ENCODE measurements around the gene MEIS2.
"Not testable (repeated sequence)": the region's sequence is repeated elsewhere in the genome, so short reads cannot be mapped to it uniquely, and the experiment has no call there.

Gene MEIS2

GRCh38 chr15:36994790-36995189 lies 105.6 kb downstream of the MEIS2 start:
- no peak for DNase-seq
- H3K27me3 Mint-ChIP-seq: no peaks in the 10 kb centered on the region
- no peaks in the 10 kb centered on the region for H3K4me1 Mint-ChIP-seq
- no peaks in the 10 kb centered on the region for H3K36me3 Mint-ChIP-seq
- H3K27ac Mint-ChIP-seq: no peak overlapping the region
- H3K4me3 Mint-ChIP-seq: no peak overlapping the region
- ATAC-seq (replicated peaks): no peak
- H3K9me3 Mint-ChIP-seq: peaks cover 0 to 3% of the 10 kb centered on the region in 2 donors

- no peaks in the 10 kb centered on the region for H3K36me3 Mint-ChIP-seq
- no peak overlapping the region for H3K4me3 Mint-ChIP-seq
- no peaks in the 10 kb centered on the region for H3K4me1 Mint-ChIP-seq
- no peak overlapping the region for H3K27ac Mint-ChIP-seq
- H3K27me3 Mint-ChIP-seq: no peaks in the 10 kb centered on the region
- no peaks in the 10 kb centered on the region for H3K9me3 Mint-ChIP-seq
- DNase-seq (no peak), ATAC-seq (replicated peaks) (no peak)
These were observed 107.9 kb downstream of the MEIS2 start for GRCh38 chr15:36992454-36992853.

GRCh38 chr15:36988947-36989346 lies 111.4 kb downstream of the MEIS2 start:
- Mint-ChIP-seq H3K27ac (no peak overlapping the region), H3K36me3 (no peaks in the 10 kb centered on the region), H3K9me3 (peaks cover 8 to 15% of the 10 kb centered on the region in 2 donors), H3K27me3 (no peaks in the 10 kb centered on the region), H3K4me1 (no peaks in the 10 kb centered on the region), H3K4me3 (no peak overlapping the region)
- ATAC-seq (replicated peaks) (no peak), DNase-seq (no peak)

- no peak for DNase-seq
- H3K27ac Mint-ChIP-seq: no peak overlapping the region
- H3K27me3 Mint-ChIP-seq: no peaks in the 10 kb centered on the region
- H3K4me3 Mint-ChIP-seq: no peak overlapping the region
- H3K9me3 Mint-ChIP-seq: peaks cover 13 to 22% of the 10 kb centered on the region in 2 donors
- ATAC-seq (replicated peaks): no peak
- no peaks in the 10 kb centered on the region for H3K36me3 Mint-ChIP-seq
- H3K4me1 Mint-ChIP-seq: no peaks in the 10 kb centered on the region
These were observed 117.9 kb downstream of the MEIS2 start for GRCh38 chr15:36982430-36982829.

GRCh38 chr15:36980281-36980680 lies 120.1 kb downstream of the MEIS2 start:
- H3K4me3 Mint-ChIP-seq; H3K4me1 Mint-ChIP-seq; DNase-seq; H3K27ac Mint-ChIP-seq; H3K27me3 Mint-ChIP-seq; ATAC-seq (replicated peaks); H3K36me3 Mint-ChIP-seq: not testable (repeated sequence)
- peaks cover 14 to 21% of the 10 kb centered on the region in 2 donors for H3K9me3 Mint-ChIP-seq

GRCh38 chr15:36978625-36979024 lies 121.7 kb downstream of the MEIS2 start:
- no peaks in the 10 kb centered on the region for H3K27me3 Mint-ChIP-seq
- DNase-seq (no peak), ATAC-seq (replicated peaks) (no peak)
- no peaks in the 10 kb centered on the region for H3K4me1 Mint-ChIP-seq
- H3K9me3 Mint-ChIP-seq: peaks cover 4 to 5% of the 10 kb centered on the region in 2 donors
- no peak overlapping the region for H3K4me3 Mint-ChIP-seq
- no peaks in the 10 kb centered on the region for H3K36me3 Mint-ChIP-seq
- H3K27ac Mint-ChIP-seq: no peak overlapping the region

- Mint-ChIP-seq H3K27me3 (no peaks in the 10 kb centered on the region), H3K4me1 (no peaks in the 10 kb centered on the region)
- ATAC-seq (replicated peaks): no peak
These were observed 122.2 kb downstream of the MEIS2 start for GRCh38 chr15:36978126-36978525.

GRCh38 chr15:36977659-36978058 lies 122.7 kb downstream of the MEIS2 start:
- no peaks in the 10 kb centered on the region for H3K36me3 Mint-ChIP-seq
- peaks cover under 1 to 4% of the 10 kb centered on the region in 2 donors for H3K9me3 Mint-ChIP-seq
- DNase-seq (no peak), ATAC-seq (replicated peaks) (no peak)
- H3K4me3 Mint-ChIP-seq: no peak overlapping the region
- no peak overlapping the region for H3K27ac Mint-ChIP-seq
- H3K27me3 Mint-ChIP-seq: no peaks in the 10 kb centered on the region
- no peaks in the 10 kb centered on the region for H3K4me1 Mint-ChIP-seq

More at GRCh38 chr15:36978126-36978525, 122.2 kb downstream of the MEIS2 start:
- H3K9me3 Mint-ChIP-seq: peaks cover 4% of the 10 kb centered on the region in 2 donors
- no peak overlapping the region for H3K27ac Mint-ChIP-seq
- H3K4me3 Mint-ChIP-seq: no peak overlapping the region
- DNase-seq: no peak
- H3K36me3 Mint-ChIP-seq: no peaks in the 10 kb centered on the region

GRCh38 chr15:36972704-36973103 lies 127.6 kb downstream of the MEIS2 start:
- Mint-ChIP-seq H3K4me3 (no peak overlapping the region), H3K27me3 (no peaks in the 10 kb centered on the region), H3K36me3 (no peaks in the 10 kb centered on the region), H3K4me1 (no peaks in the 10 kb centered on the region), H3K9me3 (peaks cover 0 to 1% of the 10 kb centered on the region in 2 donors), H3K27ac (no peak overlapping the region)
- no peak for DNase-seq
- no peak for ATAC-seq (replicated peaks)

GRCh38 chr15:36970522-36970921 lies 129.8 kb downstream of the MEIS2 start:
- ATAC-seq (replicated peaks): no peak
- Mint-ChIP-seq H3K9me3 (no peaks in the 10 kb centered on the region), H3K27me3 (no peaks in the 10 kb centered on the region), H3K36me3 (no peaks in the 10 kb centered on the region), H3K4me3 (no peak overlapping the region), H3K27ac (no peak overlapping the region), H3K4me1 (no peaks in the 10 kb centered on the region)
- DNase-seq: no peak

GRCh38 chr15:36967929-36968328 lies 132.4 kb downstream of the MEIS2 start:
- H3K4me1 Mint-ChIP-seq: no peaks in the 10 kb centered on the region
- ATAC-seq (replicated peaks) (no peak), DNase-seq (no peak)
- no peak overlapping the region for H3K27ac Mint-ChIP-seq
- no peaks in the 10 kb centered on the region for H3K36me3 Mint-ChIP-seq
- no peak overlapping the region for H3K4me3 Mint-ChIP-seq
- no peaks in the 10 kb centered on the region for H3K9me3 Mint-ChIP-seq
- no peaks in the 10 kb centered on the region for H3K27me3 Mint-ChIP-seq

- Mint-ChIP-seq H3K27ac (no peak overlapping the region), H3K27me3 (no peaks in the 10 kb centered on the region), H3K36me3 (no peaks in the 10 kb centered on the region), H3K9me3 (no peaks in the 10 kb centered on the region), H3K4me3 (no peak overlapping the region), H3K4me1 (no peaks in the 10 kb centered on the region)
- ATAC-seq (replicated peaks) (no peak), DNase-seq (no peak)
These were observed 133.6 kb downstream of the MEIS2 start for GRCh38 chr15:36966708-36967107.

GRCh38 chr15:36965570-36966342 lies 134.6 kb downstream of the MEIS2 start:
- H3K4me1 Mint-ChIP-seq: no peaks in the 10 kb centered on the region
- H3K9me3 Mint-ChIP-seq: no peaks in the 10 kb centered on the region
- H3K27ac Mint-ChIP-seq: no peak overlapping the region
- H3K27me3 Mint-ChIP-seq: no peaks in the 10 kb centered on the region
- no peak overlapping the region for H3K4me3 Mint-ChIP-seq
- DNase-seq: no peak
- H3K36me3 Mint-ChIP-seq: no peaks in the 10 kb centered on the region
- no peak for ATAC-seq (replicated peaks)

GRCh38 chr15:36964626-36965025 lies 135.7 kb downstream of the MEIS2 start:
- Mint-ChIP-seq H3K4me3 (no peak overlapping the region), H3K9me3 (no peaks in the 10 kb centered on the region), H3K4me1 (no peaks in the 10 kb centered on the region), H3K27ac (no peak overlapping the region), H3K27me3 (no peaks in the 10 kb centered on the region), H3K36me3 (no peaks in the 10 kb centered on the region)
- DNase-seq (no peak), ATAC-seq (replicated peaks) (no peak)

- Mint-ChIP-seq H3K4me1 (no peaks in the 10 kb centered on the region), H3K27me3 (no peaks in the 10 kb centered on the region), H3K27ac (no peak overlapping the region), H3K9me3 (no peaks in the 10 kb centered on the region), H3K4me3 (no peak overlapping the region), H3K36me3 (no peaks in the 10 kb centered on the region)
- ATAC-seq (replicated peaks) (no peak), DNase-seq (no peak)
These were observed 138.4 kb downstream of the MEIS2 start for GRCh38 chr15:36961956-36962355.

- DNase-seq: no peak
- Mint-ChIP-seq H3K36me3 (no peaks in the 10 kb centered on the region), H3K27me3 (no peaks in the 10 kb centered on the region), H3K4me1 (no peaks in the 10 kb centered on the region), H3K4me3 (no peak overlapping the region), H3K9me3 (no peaks in the 10 kb centered on the region), H3K27ac (no peak overlapping the region)
- no peak for ATAC-seq (replicated peaks)
These were observed 139.5 kb downstream of the MEIS2 start for GRCh38 chr15:36960947-36961227.

All from stimulated activated naive B cell treated with anti-CD40 and anti-IgM and Interleukin-4, amounts not matched to agents 10 μg/mL and 1 μg/mL and 100 μg/mL, for 72 hours (primary cell).